DMS79 treated with DMSO at 0.1 percent for 48 hours (cell line): ENCODE results near the gene DMRT3.
"Not testable (repeated sequence)": the region's sequence is repeated elsewhere in the genome, so short reads cannot be mapped to it uniquely, and the experiment has no call there.

Experiments
- DNase-seq: peaks from one replicate; lab custom pipeline; 2025; lab: John Stamatoyannopoulos, UW

The DMRT3 gene

GRCh38 chr9:971901-972500, 4.5 kb upstream of the DMRT3 start:
- DNase-seq = no peak

DNA sequence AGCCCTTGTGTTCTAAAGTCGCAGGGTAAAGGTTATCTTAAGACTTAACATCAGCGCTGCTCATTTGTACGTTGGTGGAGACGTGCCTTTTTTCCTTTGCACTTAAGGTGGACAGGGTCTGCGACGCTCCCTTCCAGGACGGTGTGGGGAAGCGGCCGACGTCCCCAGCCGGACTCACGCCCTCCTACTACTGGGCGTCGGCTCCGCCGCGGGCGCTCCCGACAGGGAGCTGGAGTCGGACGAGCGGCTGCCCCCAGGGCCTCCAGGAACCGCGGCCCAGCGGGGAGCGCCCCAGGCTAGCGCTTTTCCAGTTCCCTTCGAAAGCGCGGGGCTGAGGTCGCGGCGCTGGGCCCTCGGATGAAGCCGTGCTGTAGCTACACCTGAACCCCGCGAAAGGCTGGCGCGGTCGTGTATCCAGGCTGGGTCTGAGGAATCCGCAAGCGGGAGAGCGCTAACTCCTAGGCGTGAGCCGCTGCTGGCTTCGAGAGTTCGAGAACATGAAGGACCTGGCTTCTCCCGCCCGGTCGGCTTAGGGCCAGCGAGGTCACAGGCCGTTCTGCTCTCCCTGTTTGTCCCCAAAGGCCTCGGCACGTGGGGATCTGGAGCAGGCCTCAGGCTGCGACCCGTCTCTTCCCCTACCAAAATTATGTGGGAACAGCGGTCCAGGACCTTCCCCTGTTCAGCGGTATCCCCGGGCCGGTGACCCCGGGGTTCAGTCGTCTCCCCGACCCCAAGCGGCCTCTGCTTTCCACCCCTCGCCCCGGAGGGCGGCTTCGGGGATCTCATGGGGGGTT, 3.8 kb upstream of the DMRT3 start:
- DNase-seq = no peak

DNA sequence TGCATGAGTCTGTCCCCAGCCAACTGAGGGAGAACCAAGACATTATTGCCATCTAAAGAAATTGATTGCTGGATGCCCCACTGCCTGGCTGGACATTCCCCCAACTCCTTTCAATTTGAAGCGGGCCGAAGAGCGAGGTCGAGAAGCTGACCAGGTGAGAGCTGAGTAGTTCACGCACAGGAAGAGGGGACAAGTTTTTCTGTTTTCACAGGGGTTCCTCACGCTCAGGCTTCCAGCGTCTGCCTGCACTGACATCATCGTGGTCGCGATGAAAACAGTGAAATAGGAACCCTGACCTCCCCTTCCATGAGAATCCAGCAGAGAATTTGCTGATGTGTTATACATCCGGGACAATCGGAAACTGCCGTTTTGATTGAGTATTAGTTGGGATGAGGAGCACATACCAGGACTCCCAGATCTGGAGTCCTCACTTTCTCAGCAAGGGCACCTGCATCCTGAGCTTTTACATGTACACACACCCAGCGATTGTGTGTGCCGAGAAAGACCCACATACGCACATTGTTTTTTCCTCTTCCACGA, 3.1 kb upstream of the DMRT3 start:
- no peak for DNase-seq

DNA sequence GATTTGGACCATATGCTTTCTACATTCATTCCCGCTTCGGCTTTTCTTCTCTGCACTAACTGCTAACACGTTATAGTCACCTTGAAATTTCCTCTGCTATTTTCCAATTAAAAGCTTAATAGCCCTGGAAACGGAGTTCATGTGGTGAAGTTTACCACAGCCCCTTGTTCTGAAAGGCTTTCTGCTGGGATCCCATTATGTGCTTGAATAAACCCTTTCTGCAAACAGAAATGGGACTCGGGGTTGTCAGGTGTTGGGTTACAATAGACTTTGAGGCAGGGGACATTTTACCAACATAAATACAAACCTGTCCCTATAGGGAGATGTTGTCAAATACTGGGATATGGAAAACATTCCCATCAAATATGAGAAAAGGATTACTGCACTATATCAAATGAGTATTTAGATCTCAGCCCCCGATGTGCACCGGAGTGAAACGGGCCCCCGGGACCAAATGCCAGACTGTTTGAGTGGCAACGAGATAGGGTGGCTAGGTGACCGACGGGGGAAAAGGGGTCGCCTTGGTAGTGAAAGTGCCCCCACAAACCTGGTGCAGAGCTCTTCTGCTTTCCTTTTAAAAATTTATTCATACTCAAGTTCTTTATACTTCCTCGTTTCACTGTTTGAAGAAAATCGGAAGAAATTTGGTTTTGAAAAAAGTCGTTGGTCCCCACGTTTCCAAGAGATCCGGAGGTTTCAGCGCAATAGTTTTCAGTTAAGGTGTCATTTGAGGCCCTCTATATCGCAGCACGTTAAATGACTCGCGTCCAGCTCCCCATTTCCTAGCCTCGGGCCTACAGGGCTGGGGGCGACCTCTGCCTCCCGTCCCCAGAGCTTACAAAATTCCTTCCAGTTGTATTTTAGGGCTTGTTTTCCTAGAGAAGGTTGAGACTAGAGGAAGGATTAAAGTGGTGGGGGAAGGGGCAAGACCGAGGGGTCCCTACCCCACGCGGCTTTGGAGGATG, 2.1 kb upstream of the DMRT3 start:
- no peak for DNase-seq

DNA sequence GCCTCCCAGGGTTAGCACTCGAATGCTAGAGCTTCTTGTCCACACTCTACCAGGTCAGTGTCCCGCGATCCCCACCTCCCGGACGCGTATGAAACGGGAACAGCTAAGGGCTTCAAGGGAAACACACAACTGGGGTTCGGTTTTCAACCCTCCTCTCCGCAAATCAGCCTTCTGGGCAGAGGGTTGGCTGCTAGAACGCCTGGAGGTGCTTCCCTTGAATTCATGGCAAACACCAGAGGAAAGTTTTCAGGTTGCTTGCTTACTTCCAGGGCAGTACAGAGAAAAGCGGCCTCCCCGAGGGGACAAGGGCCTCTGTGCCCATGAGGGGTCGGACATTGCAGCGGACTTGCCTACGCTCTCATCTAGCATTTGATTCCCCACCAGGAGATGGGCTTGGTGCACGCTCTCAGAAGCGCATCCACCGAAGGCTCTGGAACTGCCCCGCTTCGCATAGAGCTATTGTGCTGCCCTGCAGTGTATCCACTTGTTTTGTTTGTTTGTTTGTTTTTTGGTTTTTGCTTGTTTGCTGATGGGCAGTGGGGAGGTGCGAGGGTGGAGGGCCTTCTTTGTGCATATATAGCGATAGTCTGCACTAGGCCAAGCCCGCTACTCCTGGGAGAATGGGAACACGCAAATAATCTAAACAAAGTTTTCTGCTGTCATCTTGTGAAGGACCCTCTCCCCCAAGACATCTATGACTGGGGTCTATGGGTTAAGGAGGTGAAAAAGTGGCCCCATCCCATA, 1.3 kb upstream of the DMRT3 start:
- DNase-seq = no peak

DNA sequence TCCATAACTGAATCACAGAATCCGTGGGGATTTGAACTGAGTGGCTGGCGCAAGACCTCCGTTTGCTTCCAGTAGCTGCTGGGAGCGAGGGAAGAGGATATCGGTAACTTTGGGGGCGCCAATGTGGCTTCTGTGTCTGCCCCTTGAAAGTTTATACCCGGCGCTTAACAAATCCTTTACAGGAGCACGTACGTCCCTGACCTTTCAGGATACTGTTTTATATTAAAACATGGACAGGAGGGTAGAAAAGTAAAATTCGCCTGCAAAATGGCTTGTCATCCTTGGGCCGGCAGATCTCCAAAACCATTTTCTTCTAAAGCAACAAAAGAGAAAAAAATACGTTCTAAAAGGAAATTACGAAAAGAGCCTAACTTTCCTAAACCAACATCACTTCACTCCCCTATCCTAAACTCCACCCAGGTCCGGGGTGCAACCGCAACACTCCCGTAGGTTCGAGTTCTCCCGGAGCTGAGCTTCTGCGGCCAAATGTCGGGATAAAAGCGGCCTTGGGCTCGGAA, 656 bp upstream of the DMRT3 start:
- no peak for DNase-seq

GRCh38 chr9:976943-977837, 735 bp downstream of the DMRT3 start:
- peak; percentile 23 for DNase-seq

GRCh38 chr9:977838-978830, 1.7 kb downstream of the DMRT3 start:
- no peak for DNase-seq

GRCh38 chr9:979983-980382, 3.5 kb downstream of the DMRT3 start:
- DNase-seq = no peak

GRCh38 chr9:980640-981039, 4.2 kb downstream of the DMRT3 start:
- DNase-seq = no peak

GRCh38 chr9:981491-981898, 5.0 kb downstream of the DMRT3 start:
- DNase-seq = no peak

GRCh38 chr9:982394-983230, 6.2 kb downstream of the DMRT3 start:
- DNase-seq = no peak

DNA sequence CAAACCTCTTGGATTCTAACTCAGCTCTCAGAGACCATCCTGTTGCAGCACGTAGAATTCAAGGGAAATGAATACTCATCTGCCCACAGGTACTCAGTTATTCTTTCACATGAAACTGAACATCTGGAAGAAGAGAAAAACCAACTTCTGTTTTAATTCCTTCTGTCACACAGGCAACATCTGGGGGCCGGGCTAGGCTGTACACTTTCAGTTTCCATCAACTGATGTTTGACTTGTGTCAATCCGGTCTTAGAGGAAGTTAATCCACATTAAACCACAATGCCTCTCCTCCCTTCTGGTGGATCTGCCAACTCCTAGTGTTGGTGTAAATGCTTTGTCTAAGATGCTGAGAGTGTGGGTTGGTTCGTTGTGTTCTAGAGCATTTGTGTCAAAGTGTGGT, 17.6 kb downstream of the DMRT3 start:
- DNase-seq = no peak

DNA sequence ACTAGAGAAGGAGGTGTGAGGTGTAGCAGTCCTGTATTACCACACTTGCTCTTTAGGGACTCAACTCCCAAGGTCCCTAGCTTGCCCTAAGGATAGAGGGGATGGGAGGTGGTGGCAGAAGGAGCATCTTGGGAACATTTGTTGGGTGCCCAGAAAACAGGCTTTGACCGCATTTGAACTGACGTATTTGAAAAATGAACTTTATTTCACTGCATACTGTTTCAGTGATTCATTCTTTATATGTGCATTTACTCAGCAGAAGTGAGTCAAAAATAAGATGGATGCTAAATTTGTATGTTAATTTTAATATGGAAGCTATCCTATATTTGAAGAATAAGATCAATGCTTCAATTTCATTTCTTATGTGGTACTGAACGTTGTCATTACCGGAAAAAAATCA, 18.7 kb downstream of the DMRT3 start:
- no peak for DNase-seq

DNA sequence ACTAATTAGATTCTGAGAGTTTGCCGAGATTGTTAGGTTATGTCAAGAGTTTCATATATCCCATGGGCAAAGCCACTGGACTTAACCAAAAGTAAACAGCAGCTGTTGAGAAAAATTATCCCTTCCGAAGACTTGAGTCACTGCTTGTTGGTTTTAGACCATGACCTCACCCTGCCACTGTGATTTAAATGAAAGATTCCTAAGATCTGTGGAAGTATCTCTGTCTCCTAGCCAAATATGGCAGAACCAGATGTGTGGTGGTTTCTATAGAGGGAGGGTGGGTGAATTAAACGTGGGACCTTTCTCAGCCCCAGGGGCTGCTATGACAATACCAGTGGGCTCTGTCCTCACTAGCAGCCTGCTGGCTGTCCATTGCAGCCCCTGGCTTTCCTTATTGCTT, 19.3 kb downstream of the DMRT3 start:
- no peak for DNase-seq

DNA sequence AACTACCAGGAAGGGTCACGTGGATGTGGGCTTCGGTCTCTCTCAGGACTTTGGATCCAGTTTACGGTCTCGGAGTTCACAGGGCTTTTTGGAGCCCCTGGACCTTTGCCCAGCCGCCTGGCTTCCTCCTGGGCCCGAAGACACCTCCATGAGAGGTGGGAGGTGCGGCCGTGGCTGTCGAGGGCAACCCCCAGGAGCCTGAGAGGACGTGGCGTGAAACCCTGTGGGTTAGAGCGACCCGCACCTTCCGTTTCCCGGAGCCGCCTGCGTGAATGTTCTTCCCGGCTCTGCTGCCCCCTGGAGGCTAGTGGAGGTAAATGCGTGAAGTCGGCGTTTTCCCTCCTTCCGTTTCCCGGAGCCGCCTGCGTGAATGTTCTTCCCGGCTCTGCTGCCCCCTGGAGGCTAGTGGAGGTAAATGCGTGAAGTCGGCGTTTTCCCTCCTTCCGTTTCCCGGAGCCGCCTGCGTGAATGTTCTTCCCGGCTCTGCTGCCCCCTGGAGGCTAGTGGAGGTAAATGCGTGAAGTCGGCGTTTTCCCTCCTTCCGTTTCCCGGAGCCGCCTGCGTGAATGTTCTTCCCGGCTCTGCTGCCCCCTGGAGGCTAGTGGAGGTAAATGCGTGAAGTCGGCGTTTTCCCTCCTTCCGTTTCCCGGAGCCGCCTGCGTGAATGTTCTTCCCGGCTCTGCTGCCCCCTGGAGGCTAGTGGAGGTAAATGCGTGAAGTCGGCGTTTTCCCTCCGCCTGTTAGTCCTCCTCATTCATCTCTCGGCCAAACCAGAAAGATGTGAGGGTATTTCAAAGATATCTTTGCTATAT, 22.1 kb downstream of the DMRT3 start:
- DNase-seq = not testable (repeated sequence)

- DNase-seq = no peak
These were observed 25.4 kb downstream of the DMRT3 start for GRCh38 chr9:1001838-1002237.
